ENCODE results near the gene STAT5A. TPM values are rescaled to one million over a fixed set of nuclear protein-coding genes. Genes with fewer than 3 reads are reported as not detected.

Gene STAT5A
- total RNA-seq, 1 experiment from 2014 or later = 2.4 TPM

- H3K4me3 ChIP-seq (ENCODE audit: low read depth, low read length) = no peak overlapping the region
- Mint-ChIP-seq H3K27ac (ENCODE audit: unreplicated experiment) (no peak overlapping the region), H3K4me3 (ENCODE audit: unreplicated experiment) (no peak overlapping the region), H3K27me3 (ENCODE audit: insufficient read depth, unreplicated experiment) (no peaks in the 10 kb centered on the region), H3K9me3 (ENCODE audit: unreplicated experiment) (no peaks in the 10 kb centered on the region), H3K36me3 (ENCODE audit: insufficient read depth, unreplicated experiment) (no peaks in the 10 kb centered on the region), H3K4me1 (ENCODE audit: low read depth, unreplicated experiment) (peaks cover 19% of the 10 kb centered on the region)
- CTCF ChIA-PET = interaction anchor here (1.0 to 1.2 kb wide), 2 partner anchors 31 to 123 kb away, joined by 3 to 4 read pairs; no protein-coding TSS in a partner anchor
- BruUV-seq (replicated peaks) = no TSS peak
- no peak for DNase-seq
- H3K9me3 ChIP-seq = no peaks in the 10 kb centered on the region
- H3K36me3 ChIP-seq (ENCODE audit: control insufficient read depth, insufficient read depth, low read length) = no peaks in the 10 kb centered on the region
- POLR2A ChIA-PET = no interaction called here
- intact Hi-C loops (cut with micrococcal nuclease; ENCODE audit: unreplicated experiment) = no loop called here
- TF ChIP-seq CTCF (IDR thresholded peaks at IDR 0.05; ENCODE audit: insufficient read depth in 1 of 2, low read depth in 1 of 2, low read length in 1 of 2, severe bottlenecking in 1 of 2, unreplicated experiment in 1 of 2) = no peak
- no peaks in the 10 kb centered on the region for H3K27me3 ChIP-seq (replicated peaks; ENCODE audit: control insufficient read depth, insufficient read depth, low read length)
- peaks cover 27% of the 10 kb centered on the region for H3K4me1 ChIP-seq
Observed at GRCh38 chr17:42252597-42253550, 35.4 kb upstream of the STAT5A start.

GRCh38 chr17:42253578-42253977 is 34.7 kb upstream of the STAT5A start:
- intact Hi-C loops (cut with micrococcal nuclease; ENCODE audit: unreplicated experiment) = no loop called here
- peaks cover 27% of the 10 kb centered on the region for H3K4me1 ChIP-seq
- no peaks in the 10 kb centered on the region for H3K36me3 Mint-ChIP-seq (ENCODE audit: insufficient read depth, unreplicated experiment)
- no peaks in the 10 kb centered on the region for H3K9me3 Mint-ChIP-seq (ENCODE audit: unreplicated experiment)
- no peak for TF ChIP-seq CTCF (IDR thresholded peaks at IDR 0.05; ENCODE audit: insufficient read depth in 1 of 2, low read depth in 1 of 2, low read length in 1 of 2, severe bottlenecking in 1 of 2, unreplicated experiment in 1 of 2)
- no peaks in the 10 kb centered on the region for H3K27me3 ChIP-seq (replicated peaks; ENCODE audit: control insufficient read depth, insufficient read depth, low read length)
- no peak overlapping the region for H3K27ac Mint-ChIP-seq (ENCODE audit: unreplicated experiment)
- CTCF ChIA-PET = interaction anchor here (1.0 kb wide), 1 partner anchor 32 kb away, joined by 3 read pairs; no protein-coding TSS in a partner anchor
- H3K9me3 ChIP-seq = no peaks in the 10 kb centered on the region
- BruUV-seq (replicated peaks) = no TSS peak
- no peak overlapping the region for H3K4me3 Mint-ChIP-seq (ENCODE audit: unreplicated experiment)
- no peak overlapping the region for H3K4me3 ChIP-seq (ENCODE audit: low read depth, low read length)
- no peaks in the 10 kb centered on the region for H3K27me3 Mint-ChIP-seq (ENCODE audit: insufficient read depth, unreplicated experiment)
- DNase-seq = no peak
- H3K4me1 Mint-ChIP-seq (ENCODE audit: low read depth, unreplicated experiment) = peaks cover 19% of the 10 kb centered on the region
- POLR2A ChIA-PET = no interaction called here
- no peaks in the 10 kb centered on the region for H3K36me3 ChIP-seq (ENCODE audit: control insufficient read depth, insufficient read depth, low read length)

GRCh38 chr17:42255445-42255844 is 32.9 kb upstream of the STAT5A start:
- no peak for TF ChIP-seq CTCF (IDR thresholded peaks at IDR 0.05; ENCODE audit: insufficient read depth in 1 of 2, low read depth in 1 of 2, low read length in 1 of 2, severe bottlenecking in 1 of 2, unreplicated experiment in 1 of 2)
- H3K27me3 ChIP-seq (replicated peaks; ENCODE audit: control insufficient read depth, insufficient read depth, low read length) = no peaks in the 10 kb centered on the region
- Mint-ChIP-seq H3K4me1 (ENCODE audit: low read depth, unreplicated experiment) (peaks cover 19% of the 10 kb centered on the region), H3K9me3 (ENCODE audit: unreplicated experiment) (no peaks in the 10 kb centered on the region), H3K4me3 (ENCODE audit: unreplicated experiment) (peak overlapping the region; percentile 2), H3K27me3 (ENCODE audit: insufficient read depth, unreplicated experiment) (no peaks in the 10 kb centered on the region), H3K36me3 (ENCODE audit: insufficient read depth, unreplicated experiment) (no peaks in the 10 kb centered on the region), H3K27ac (ENCODE audit: unreplicated experiment) (peak overlapping the region; percentile 3)
- H3K36me3 ChIP-seq (ENCODE audit: control insufficient read depth, insufficient read depth, low read length) = no peaks in the 10 kb centered on the region
- H3K9me3 ChIP-seq = no peaks in the 10 kb centered on the region
- POLR2A ChIA-PET = interaction anchor here (0.6 kb wide), 2 partner anchors 33 to 164 kb away, joined by 3 read pairs; no protein-coding TSS in a partner anchor
- H3K4me1 ChIP-seq = peaks cover 27% of the 10 kb centered on the region
- H3K4me3 ChIP-seq (ENCODE audit: low read depth, low read length) = no peak overlapping the region
- no TSS peak for BruUV-seq (replicated peaks)
- DNase-seq = no peak
- CTCF ChIA-PET = interaction anchor here (0.5 kb wide), 2 partner anchors 68 to 733 kb away, joined by 3 read pairs; no protein-coding TSS in a partner anchor
- intact Hi-C loops (cut with micrococcal nuclease; ENCODE audit: unreplicated experiment) = no loop called here

Data from Caco-2 (cell line).